ENCODE measurements around the gene MGAT1.

DNA sequence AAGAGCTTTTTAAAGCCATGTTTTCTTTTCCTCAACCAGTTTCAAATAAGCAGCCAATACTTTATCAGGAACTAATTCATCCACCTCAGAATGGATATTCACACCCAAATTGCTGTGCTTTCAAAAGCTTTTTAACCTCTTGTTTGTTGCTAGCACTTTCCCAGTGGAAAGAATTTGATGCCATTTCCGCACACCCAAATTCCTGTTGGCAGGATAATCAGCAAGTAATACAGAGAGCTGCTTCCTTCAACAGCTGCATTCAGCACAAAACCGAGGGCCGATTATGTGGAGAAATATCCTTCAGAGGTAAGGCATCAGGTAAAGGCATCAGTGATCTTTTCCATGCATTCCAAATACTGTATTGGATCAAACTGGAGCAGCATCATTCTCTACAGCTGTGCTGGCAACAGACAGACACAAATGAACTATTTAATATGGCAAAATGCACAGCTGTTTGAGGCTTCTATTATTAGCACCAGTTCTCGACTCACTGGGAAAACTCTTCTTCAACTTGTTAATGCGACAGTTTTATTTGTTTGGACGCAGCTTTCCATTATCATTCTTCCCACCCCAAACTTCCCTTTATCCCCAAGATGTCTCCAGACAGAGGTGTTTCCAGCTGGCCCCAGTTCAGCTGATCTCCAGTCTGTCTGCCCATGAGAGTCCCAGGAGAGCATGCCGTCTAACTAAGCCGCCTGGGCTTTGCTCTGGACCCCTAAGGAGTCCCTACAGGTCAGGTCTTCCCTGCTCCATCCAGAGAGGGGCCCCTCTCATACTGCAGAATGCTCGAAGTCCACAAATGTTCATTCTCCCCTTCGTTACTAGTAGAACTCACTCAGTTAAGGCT, 22.2 kb upstream of the MGAT1 start:
- TF ChIP-seq TEAD4 (CRISPR knock-in tag; IDR thresholded peaks at IDR 0.05) (no peak), USF1 (CRISPR knock-in tag; IDR thresholded peaks at IDR 0.05) (no peak), TEAD1 (CRISPR knock-in tag; IDR thresholded peaks at IDR 0.05) (no peak), ATF3 (CRISPR knock-in tag; conservative IDR thresholded peaks at IDR 0.05) (no peak), ZNF138 (CRISPR knock-in tag; conservative IDR thresholded peaks at IDR 0.05) (no peak), IRF2 (CRISPR knock-in tag; IDR thresholded peaks at IDR 0.05; ENCODE audit: borderline replicate concordance, low read depth) (no peak), GABPB1 (CRISPR knock-in tag; IDR thresholded peaks at IDR 0.05) (no peak)
- TF ChIP-seq, protein P1, sequence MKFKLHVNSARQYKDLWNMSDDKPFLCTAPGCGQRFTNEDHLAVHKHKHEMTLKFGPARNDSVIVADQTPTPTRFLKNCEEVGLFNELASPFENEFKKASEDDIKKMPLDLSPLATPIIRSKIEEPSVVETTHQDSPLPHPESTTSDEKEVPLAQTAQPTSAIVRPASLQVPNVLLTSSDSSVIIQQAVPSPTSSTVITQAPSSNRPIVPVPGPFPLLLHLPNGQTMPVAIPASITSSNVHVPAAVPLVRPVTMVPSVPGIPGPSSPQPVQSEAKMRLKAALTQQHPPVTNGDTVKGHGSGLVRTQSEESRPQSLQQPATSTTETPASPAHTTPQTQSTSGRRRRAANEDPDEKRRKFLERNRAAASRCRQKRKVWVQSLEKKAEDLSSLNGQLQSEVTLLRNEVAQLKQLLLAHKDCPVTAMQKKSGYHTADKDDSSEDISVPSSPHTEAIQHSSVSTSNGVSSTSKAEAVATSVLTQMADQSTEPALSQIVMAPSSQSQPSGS (CRISPR knock-in tag; IDR thresholded peaks at IDR 0.05; ENCODE audit: borderline replicate concordance, low read depth): no peak
